GM23338 (cell line): ENCODE data around the gene KLC4. TPM values are rescaled to one million over a fixed set of nuclear protein-coding genes. Genes with fewer than 3 reads are reported as not detected.

Source experiments
- ATAC-seq: fragments of 200-7000 bp; cut with Tn5 transposase; 3 replicates; pipeline ENCODE4 v1.9.1; 2020
- DNase-seq: peaks from one replicate; pipeline ENCODE4 v3.0.0-alpha.2; 2015; ENCODE audit warnings: low spot score
- H2AFZ ChIP-seq: fragments of 200-600 bp; sonication (generic); 2 replicates; pipeline ENCODE4 v1.8.0; 2016; ENCODE audit warnings: antibody characterized with exemption, mild to moderate bottlenecking, moderate library complexity
- H3F3A ChIP-seq: fragments of 200-600 bp; sonication (generic); replicated peaks from 2 replicates; pipeline ENCODE4 v1.8.0; 2017; ENCODE audit warnings: antibody characterized with exemption, mixed run types, low read depth
- H3K27ac ChIP-seq: fragments of 200-600 bp; sonication (generic); 2 replicates; pipeline ENCODE4 v1.6.1; 2016; ENCODE audit warnings: low read depth
- H3K27me3 ChIP-seq: fragments of 200-600 bp; sonication (generic); 2 replicates; pipeline ENCODE4 v1.8.0; 2016; ENCODE audit warnings: mild to moderate bottlenecking, mixed run types, moderate library complexity; ENCODE audit not compliant: insufficient read depth
- H3K36me3 ChIP-seq: fragments of 200-600 bp; sonication (generic); 2 replicates; pipeline ENCODE4 v1.8.0; 2016; ENCODE audit warnings: mild to moderate bottlenecking; ENCODE audit not compliant: insufficient read depth
- H3K4me1 ChIP-seq: fragments of 200-600 bp; sonication (generic); 2 replicates; pipeline ENCODE4 v1.8.0; 2016; ENCODE audit warnings: mild to moderate bottlenecking, moderate library complexity; ENCODE audit not compliant: insufficient read depth
- H3K4me2 ChIP-seq: fragments of 200-600 bp; sonication (generic); 2 replicates; pipeline ENCODE4 v1.7.1; 2017; ENCODE audit warnings: mixed run types
- H3K4me3 ChIP-seq: fragments of 200-600 bp; sonication (generic); 2 replicates; pipeline ENCODE4 v1.6.1; 2016; ENCODE audit warnings: mixed run types
- H3K79me2 ChIP-seq: fragments of 200-600 bp; sonication (generic); replicated peaks from 2 replicates; pipeline ENCODE4 v1.8.0; 2017; ENCODE audit warnings: mild to moderate bottlenecking; ENCODE audit not compliant: insufficient read depth
- H3K9me2 ChIP-seq: fragments of 200-600 bp; sonication (generic); 2 replicates; pipeline ENCODE4 v1.8.0; 2017; ENCODE audit not compliant: insufficient read depth
- H4K20me1 ChIP-seq: fragments of 200-600 bp; sonication (generic); replicated peaks from 2 replicates; pipeline ENCODE4 v1.8.0; 2017; ENCODE audit warnings: mild to moderate bottlenecking; ENCODE audit not compliant: insufficient read depth
- H3K27ac Mint-ChIP-seq: 2 replicates; pipeline ENCODE4 v1.8.0; 2020; ENCODE audit warnings: inconsistent platforms, mild to moderate bottlenecking, moderate library complexity, mixed read lengths
- H3K27me3 Mint-ChIP-seq: 3 replicates; pipeline ENCODE4 v1.8.0; 2022; ENCODE audit warnings: low read depth, mild to moderate bottlenecking, moderate library complexity, mixed read lengths, inconsistent platforms; ENCODE audit not compliant: insufficient read depth, poor library complexity
- H3K36me3 Mint-ChIP-seq: 3 replicates; pipeline ENCODE4 v1.8.0; 2021; ENCODE audit warnings: low read depth, mild to moderate bottlenecking, inconsistent platforms, moderate library complexity, mixed read lengths
- H3K4me1 Mint-ChIP-seq: 3 replicates; pipeline ENCODE4 v1.8.0; 2020; ENCODE audit warnings: mild to moderate bottlenecking, inconsistent platforms, mixed read lengths
- H3K4me3 Mint-ChIP-seq: 3 replicates; pipeline ENCODE4 v1.8.0; 2021; ENCODE audit warnings: moderate library complexity, mild to moderate bottlenecking, inconsistent platforms, mixed read lengths
- H3K9me3 Mint-ChIP-seq: 3 replicates; pipeline ENCODE4 v1.8.0; 2020; ENCODE audit warnings: moderate library complexity, mild to moderate bottlenecking, inconsistent platforms, mixed read lengths
- CREB1 ChIP-seq: fragments of 250-450 bp; sonication (Bioruptor Pico); IDR thresholded peaks from 2 replicates; pipeline ENCODE4 v1.5.0; 2020; ENCODE audit warnings: low read depth, mild to moderate bottlenecking, moderate library complexity
- ETS1 ChIP-seq: IDR thresholded peaks from 2 replicates; pipeline ENCODE4 v1.6.1; 2016; ENCODE audit warnings: antibody characterized with exemption
- EZH2phosphoT487 ChIP-seq: fragments of 200-600 bp; sonication (generic); IDR thresholded peaks from one replicate; pipeline ENCODE4 v1.8.1; 2018; ENCODE audit warnings: antibody characterized with exemption; ENCODE audit not compliant: unreplicated experiment
- JUNB ChIP-seq: IDR thresholded peaks from one replicate; pipeline ENCODE4 v1.6.1; 2016; ENCODE audit warnings: antibody characterized with exemption; ENCODE audit not compliant: unreplicated experiment
- NANOG ChIP-seq: IDR thresholded peaks from 2 replicates; pipeline ENCODE4 v1.6.1; 2016; ENCODE audit warnings: antibody characterized with exemption, borderline replicate concordance
- POLR2AphosphoS5 ChIP-seq: IDR thresholded peaks from 2 replicates; pipeline ENCODE4 v1.6.1; 2016; ENCODE audit warnings: antibody characterized with exemption, low read depth
- REST ChIP-seq: IDR thresholded peaks from one replicate; pipeline ENCODE4 v1.6.1; 2018; ENCODE audit warnings: antibody characterized with exemption; ENCODE audit not compliant: unreplicated experiment
- STAT1 ChIP-seq: IDR thresholded peaks from one replicate; pipeline ENCODE4 v1.6.1; 2016; ENCODE audit warnings: antibody characterized with exemption; ENCODE audit not compliant: unreplicated experiment
- ZNF114 ChIP-seq: fragments of 250-450 bp; sonication (Bioruptor Pico); IDR thresholded peaks from 2 replicates; pipeline ENCODE4 v1.5.0; 2020; ENCODE audit warnings: mild to moderate bottlenecking, moderate library complexity
- ZNF331 ChIP-seq: fragments of 250-450 bp; sonication (Bioruptor Pico); IDR thresholded peaks from 2 replicates; pipeline ENCODE4 v1.5.0; 2020; ENCODE audit warnings: low read depth, mild to moderate bottlenecking, moderate library complexity
- long read RNA-seq: library from polyadenylated mRNA; unstranded; transcript quantifications from one replicate; pipeline ENCODE4 v2.0.0, GENCODE V29; 2020; ENCODE audit not compliant: unreplicated experiment
- polyA plus RNA-seq: library from polyadenylated mRNA; unstranded; fragments of >200 nt; fragmentation: Nextera tagmentation; extraction: Ambion mirVana; gene quantifications from 2 replicates; pipeline ENCODE4 v1.2.1, GENCODE V29; 2016
- total RNA-seq: library from RNA; depleted of rRNA; stranded (reverse); fragments of >200 nt; shearing (Covaris generic); gene quantifications from 2 replicates; pipeline ENCODE4 v1.2.3, GENCODE V29; 2014; rRNA removed
- TF ChIP-seq, protein P1 (sequence below): fragments of 250-450 bp; sonication (Bioruptor Pico); IDR thresholded peaks from 2 replicates; pipeline ENCODE4 v1.5.0; 2020; ENCODE audit warnings: mild to moderate bottlenecking, moderate library complexity

The KLC4 gene
- 17.4 and 22.4 TPM in 2 replicates for total RNA-seq
- 14.9 and 16.6 TPM in 2 replicates for polyA plus RNA-seq
- long read RNA-seq, partial matches to known transcripts = 1 of 3 reads
- long read RNA-seq, other reads (novel, unspliced or antisense) = 1 of 3 reads

GRCh38 chr6:43059168-43060033, at the start of gene KLC4, which contains the start of gene MRPL2:
Gene KLC4, plus strand, starts transcription at chr6:43059631. Its CDS starts 1,705 bp downstream, at chr6:43061336.
Gene MRPL2, minus strand, starts transcription at chr6:43059434. Its CDS starts 53 bp downstream, at chr6:43059381.
- Mint-ChIP-seq H3K27ac (peak within 1 kb of the TSS; percentile 99), H3K9me3 (no peaks in the 10 kb centered on the region; the same call in 1 of the 3 replicates), H3K27me3 (peaks cover 14% of the 10 kb centered on the region), H3K4me3 (peak within 1 kb of the TSS; percentile 97), H3K4me1 (peaks cover 30% of the 10 kb centered on the region), H3K36me3 (peaks cover 22% of the 10 kb centered on the region)
- Histone ChIP-seq H3K4me2 (peak within 1 kb of the TSS; percentile 100), H3K27me3 (no peaks in the 10 kb centered on the region), H2AFZ (peak within 1 kb of the TSS; percentile 86), H3K79me2 (peaks cover 28% of the 10 kb centered on the region), H3K4me1 (peaks cover 9% of the 10 kb centered on the region), H3K36me3 (peaks cover 5% of the 10 kb centered on the region; the same call in 1 of the 2 replicates), H3K4me3 (peak within 1 kb of the TSS; percentile 100), H3F3A (peaks cover 12% of the 10 kb centered on the region), H4K20me1 (no peaks in the 10 kb centered on the region), H3K9me2 (no peaks in the 10 kb centered on the region), H3K27ac (peak within 1 kb of the TSS; percentile 94)
- peak; percentile 89 for ATAC-seq
- DNase-seq = peak; percentile 100
- TF ChIP-seq POLR2AphosphoS5 = peak; percentile 85
- TF ChIP-seq STAT1 = no peak
- TF ChIP-seq ZNF331 (CRISPR knock-in tag) = no peak
- TF ChIP-seq ZNF114 (CRISPR knock-in tag) = no peak
- TF ChIP-seq REST = no peak
- peak; percentile 99 for TF ChIP-seq CREB1
- TF ChIP-seq NANOG = no peak
- TF ChIP-seq, protein P1, sequence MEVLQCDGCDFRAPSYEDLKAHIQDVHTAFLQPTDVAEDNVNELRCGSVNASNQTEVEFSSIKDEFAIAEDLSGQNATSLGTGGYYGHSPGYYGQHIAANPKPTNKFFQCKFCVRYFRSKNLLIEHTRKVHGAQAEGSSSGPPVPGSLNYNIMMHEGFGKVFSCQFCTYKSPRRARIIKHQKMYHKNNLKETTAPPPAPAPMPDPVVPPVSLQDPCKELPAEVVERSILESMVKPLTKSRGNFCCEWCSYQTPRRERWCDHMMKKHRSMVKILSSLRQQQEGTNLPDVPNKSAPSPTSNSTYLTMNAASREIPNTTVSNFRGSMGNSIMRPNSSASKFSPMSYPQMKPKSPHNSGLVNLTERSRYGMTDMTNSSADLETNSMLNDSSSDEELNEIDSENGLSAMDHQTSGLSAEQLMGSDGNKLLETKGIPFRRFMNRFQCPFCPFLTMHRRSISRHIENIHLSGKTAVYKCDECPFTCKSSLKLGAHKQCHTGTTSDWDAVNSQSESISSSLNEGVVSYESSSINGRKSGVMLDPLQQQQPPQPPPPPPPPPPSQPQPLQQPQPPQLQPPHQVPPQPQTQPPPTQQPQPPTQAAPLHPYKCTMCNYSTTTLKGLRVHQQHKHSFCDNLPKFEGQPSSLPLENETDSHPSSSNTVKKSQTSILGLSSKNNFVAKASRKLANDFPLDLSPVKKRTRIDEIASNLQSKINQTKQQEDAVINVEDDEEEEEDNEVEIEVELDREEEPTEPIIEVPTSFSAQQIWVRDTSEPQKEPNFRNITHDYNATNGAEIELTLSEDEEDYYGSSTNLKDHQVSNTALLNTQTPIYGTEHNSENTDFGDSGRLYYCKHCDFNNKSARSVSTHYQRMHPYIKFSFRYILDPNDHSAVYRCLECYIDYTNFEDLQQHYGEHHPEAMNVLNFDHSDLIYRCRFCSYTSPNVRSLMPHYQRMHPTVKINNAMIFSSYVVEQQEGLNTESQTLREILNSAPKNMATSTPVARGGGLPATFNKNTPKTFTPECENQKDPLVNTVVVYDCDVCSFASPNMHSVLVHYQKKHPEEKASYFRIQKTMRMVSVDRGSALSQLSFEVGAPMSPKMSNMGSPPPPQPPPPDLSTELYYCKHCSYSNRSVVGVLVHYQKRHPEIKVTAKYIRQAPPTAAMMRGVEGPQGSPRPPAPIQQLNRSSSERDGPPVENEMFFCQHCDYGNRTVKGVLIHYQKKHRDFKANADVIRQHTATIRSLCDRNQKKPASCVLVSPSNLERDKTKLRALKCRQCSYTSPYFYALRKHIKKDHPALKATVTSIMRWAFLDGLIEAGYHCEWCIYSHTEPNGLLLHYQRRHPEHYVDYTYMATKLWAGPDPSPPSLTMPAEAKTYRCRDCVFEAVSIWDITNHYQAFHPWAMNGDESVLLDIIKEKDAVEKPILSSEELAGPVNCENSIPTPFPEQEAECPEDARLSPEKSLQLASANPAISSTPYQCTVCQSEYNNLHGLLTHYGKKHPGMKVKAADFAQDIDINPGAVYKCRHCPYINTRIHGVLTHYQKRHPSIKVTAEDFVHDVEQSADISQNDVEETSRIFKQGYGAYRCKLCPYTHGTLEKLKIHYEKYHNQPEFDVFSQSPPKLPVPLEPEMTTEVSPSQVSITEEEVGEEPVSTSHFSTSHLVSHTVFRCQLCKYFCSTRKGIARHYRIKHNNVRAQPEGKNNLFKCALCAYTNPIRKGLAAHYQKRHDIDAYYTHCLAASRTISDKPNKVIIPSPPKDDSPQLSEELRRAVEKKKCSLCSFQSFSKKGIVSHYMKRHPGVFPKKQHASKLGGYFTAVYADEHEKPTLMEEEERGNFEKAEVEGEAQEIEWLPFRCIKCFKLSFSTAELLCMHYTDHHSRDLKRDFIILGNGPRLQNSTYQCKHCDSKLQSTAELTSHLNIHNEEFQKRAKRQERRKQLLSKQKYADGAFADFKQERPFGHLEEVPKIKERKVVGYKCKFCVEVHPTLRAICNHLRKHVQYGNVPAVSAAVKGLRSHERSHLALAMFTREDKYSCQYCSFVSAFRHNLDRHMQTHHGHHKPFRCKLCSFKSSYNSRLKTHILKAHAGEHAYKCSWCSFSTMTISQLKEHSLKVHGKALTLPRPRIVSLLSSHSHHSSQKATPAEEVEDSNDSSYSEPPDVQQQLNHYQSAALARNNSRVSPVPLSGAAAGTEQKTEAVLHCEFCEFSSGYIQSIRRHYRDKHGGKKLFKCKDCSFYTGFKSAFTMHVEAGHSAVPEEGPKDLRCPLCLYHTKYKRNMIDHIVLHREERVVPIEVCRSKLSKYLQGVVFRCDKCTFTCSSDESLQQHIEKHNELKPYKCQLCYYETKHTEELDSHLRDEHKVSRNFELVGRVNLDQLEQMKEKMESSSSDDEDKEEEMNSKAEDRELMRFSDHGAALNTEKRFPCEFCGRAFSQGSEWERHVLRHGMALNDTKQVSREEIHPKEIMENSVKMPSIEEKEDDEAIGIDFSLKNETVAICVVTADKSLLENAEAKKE (CRISPR knock-in tag) = no peak
- TF ChIP-seq ETS1 = peak; percentile 75; the same call in 1 of the 2 replicates
- no peak for TF ChIP-seq JUNB
- TF ChIP-seq EZH2phosphoT487 = no peak
